ENCODE results near the gene APOL5.
"Not testable (repeated sequence)": the region's sequence is repeated elsewhere in the genome, so short reads cannot be mapped to it uniquely, and the experiment has no call there.

APOL5 gene

GRCh38 chr22:35711336-35711735 lies 6.3 kb upstream of the APOL5 start:
- DNase-seq (ENCODE audit: low read depth in 2 of 2): no peak

GRCh38 chr22:35712672-35713071 lies 5.0 kb upstream of the APOL5 start:
- DNase-seq (ENCODE audit: low read depth in 2 of 2): no peak

- DNase-seq (ENCODE audit: low read depth in 2 of 2): no peak
These were observed 1.7 kb downstream of the APOL5 start for GRCh38 chr22:35719212-35719875.

- DNase-seq (ENCODE audit: low read depth in 2 of 2): no peak
These were observed 4.3 kb downstream of the APOL5 start for GRCh38 chr22:35721960-35722359.

- no peak for DNase-seq (ENCODE audit: low read depth in 2 of 2)
These were observed 7.8 kb downstream of the APOL5 start for GRCh38 chr22:35725521-35725920.

- DNase-seq (ENCODE audit: low read depth in 2 of 2): no peak
These were observed 8.7 kb downstream of the APOL5 start for GRCh38 chr22:35726398-35726797.

- no peak for DNase-seq (ENCODE audit: low read depth in 2 of 2)
These were observed 9.3 kb downstream of the APOL5 start for GRCh38 chr22:35726933-35727332.

- no peak for DNase-seq (ENCODE audit: low read depth in 2 of 2)
These were observed 9.8 kb downstream of the APOL5 start for GRCh38 chr22:35727436-35727835.

GRCh38 chr22:35728639-35729308 lies 11.1 kb downstream of the APOL5 start:
- DNase-seq (ENCODE audit: low read depth in 2 of 2): no peak

- no peak for DNase-seq (ENCODE audit: low read depth in 2 of 2)
These were observed 11.6 kb downstream of the APOL5 start for GRCh38 chr22:35729309-35729698.

- no peak for DNase-seq (ENCODE audit: low read depth in 2 of 2)
These were observed 13.6 kb downstream of the APOL5 start for GRCh38 chr22:35731321-35731720.

- no peak for DNase-seq (ENCODE audit: low read depth in 2 of 2)
These were observed 14.4 kb downstream of the APOL5 start for GRCh38 chr22:35732116-35732515.

- no peak for DNase-seq (ENCODE audit: low read depth in 2 of 2)
These were observed 15.4 kb downstream of the APOL5 start for GRCh38 chr22:35733036-35733435.

GRCh38 chr22:35733791-35734516 lies 16.3 kb downstream of the APOL5 start:
- no peak for DNase-seq (ENCODE audit: low read depth in 2 of 2)

- DNase-seq (ENCODE audit: low read depth in 2 of 2): no peak
These were observed 16.8 kb downstream of the APOL5 start for GRCh38 chr22:35734517-35734827.

- DNase-seq (ENCODE audit: low read depth in 2 of 2): no peak
These were observed 17.9 kb downstream of the APOL5 start for GRCh38 chr22:35735542-35735941.

- DNase-seq (ENCODE audit: low read depth in 2 of 2): no peak
These were observed 18.5 kb downstream of the APOL5 start for GRCh38 chr22:35736166-35736565.

GRCh38 chr22:35736701-35737100 lies 19.0 kb downstream of the APOL5 start:
- no peak for DNase-seq (ENCODE audit: low read depth in 2 of 2)

- DNase-seq (ENCODE audit: low read depth in 2 of 2): not testable (repeated sequence)
These were observed 20.2 kb downstream of the APOL5 start for GRCh38 chr22:35737886-35738285.

GRCh38 chr22:35739076-35739930 lies 21.6 kb downstream of the APOL5 start:
- DNase-seq (ENCODE audit: low read depth in 2 of 2): no peak

- DNase-seq (ENCODE audit: low read depth in 2 of 2): no peak
These were observed 22.3 kb downstream of the APOL5 start for GRCh38 chr22:35739931-35740380.

GRCh38 chr22:35740616-35741015 lies 22.9 kb downstream of the APOL5 start:
- no peak for DNase-seq (ENCODE audit: low read depth in 2 of 2)

Measured in stimulated activated CD8-positive, alpha-beta memory T cell treated with anti-CD3 and anti-CD28 coated beads, Interleukin-7, amount 100 ng/mL, for 4 hours (primary cell).